Islet of Langerhans (tissue), 1 donor: Measurements from ENCODE around the gene PDE2A.
A peak's percentile ranks its signal among the peaks of the same experiment; 100 is the strongest.

ENCODE experiments used
- FAIRE-seq: peaks from one replicate; lab custom pipeline; 2011; peaks lifted over from hg19 to GRCh38; lab: Jason Lieb, UNC

Gene PDE2A

GRCh38 chr11:72673943-72674828 is at the start of gene PDE2A:
TSS of gene PDE2A (minus strand) at chr11:72674422. CDS start at chr11:72674207, 215 bp downstream.
- FAIRE-seq = no peak

GRCh38 chr11:72723508-72723907 is 49.3 kb upstream of the PDE2A start:
- FAIRE-seq = no peak

DNA sequence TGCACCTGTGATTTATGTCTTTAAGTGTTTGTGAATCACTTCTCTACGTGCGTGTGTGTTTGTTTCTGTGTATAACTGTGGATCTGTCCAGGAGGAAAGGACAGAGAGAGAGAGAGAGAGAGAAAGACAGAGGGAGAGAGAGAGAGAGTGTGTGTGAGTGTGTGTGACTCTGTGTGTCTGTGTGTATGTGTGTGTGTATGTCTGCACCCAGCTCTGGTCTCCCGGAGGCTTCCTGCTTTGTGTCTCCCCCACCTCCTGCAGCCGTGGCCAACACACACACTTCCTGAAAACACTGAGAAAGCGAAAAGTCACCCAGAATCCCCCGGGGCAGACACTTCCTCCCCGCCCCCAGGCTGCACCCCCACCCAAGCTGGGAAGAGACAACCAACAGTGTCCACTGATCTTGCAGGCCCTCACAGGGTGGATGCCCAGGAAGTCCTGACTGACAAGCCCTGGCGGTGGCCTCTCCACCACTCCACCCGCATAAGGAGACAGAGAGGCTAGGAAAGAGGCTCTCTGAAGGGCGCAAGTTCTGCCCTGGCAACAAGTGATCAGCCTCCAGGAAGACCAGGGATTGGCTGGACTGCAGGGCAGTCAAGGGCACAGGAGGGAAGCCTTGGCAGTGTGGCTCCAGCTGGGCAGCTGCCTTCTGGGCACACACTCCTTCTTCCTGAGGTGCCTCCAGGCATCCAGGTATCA is 48.0 kb upstream of the PDE2A start:
- no peak for FAIRE-seq

DNA sequence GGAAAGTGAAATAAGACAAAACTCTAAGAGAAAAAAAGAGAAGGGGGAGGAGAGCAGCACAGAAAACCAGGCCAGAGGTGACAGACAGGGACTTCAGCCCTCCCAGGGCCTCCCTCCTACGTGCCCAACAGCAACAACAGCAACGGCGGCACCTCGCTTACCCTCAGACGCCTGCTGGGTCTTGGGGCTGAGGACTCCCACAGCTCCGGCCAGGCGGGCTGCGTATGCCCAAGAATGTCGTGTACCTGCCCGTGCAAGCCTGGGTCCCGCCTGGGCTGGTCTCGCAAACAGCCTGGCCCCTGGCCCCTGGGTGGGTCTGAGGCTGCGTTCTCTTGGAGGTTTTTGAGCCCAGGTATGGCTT is 47.4 kb upstream of the PDE2A start:
- no peak for FAIRE-seq

DNA sequence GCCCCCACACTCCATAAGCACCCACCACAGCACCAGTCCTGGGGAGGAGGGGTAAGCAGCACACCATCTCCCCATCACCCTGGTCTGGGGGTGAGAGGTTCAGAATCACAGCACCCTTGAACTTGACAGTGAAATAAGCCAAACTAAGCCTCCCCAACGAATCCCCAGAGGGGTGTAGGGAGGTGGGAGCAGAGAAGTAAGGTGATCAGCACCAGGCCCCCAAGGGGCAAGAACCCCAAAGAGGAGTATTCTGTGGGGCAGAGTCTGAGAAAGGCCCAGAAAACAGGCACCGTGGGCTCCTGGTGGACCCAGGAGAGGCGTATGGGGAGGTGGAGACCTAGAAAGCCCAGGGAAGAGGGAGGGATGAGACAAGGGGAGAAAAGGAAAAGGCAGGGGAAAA is 47.1 kb upstream of the PDE2A start:
- FAIRE-seq = no peak

GRCh38 chr11:72720784-72721183 is 46.6 kb upstream of the PDE2A start:
- FAIRE-seq = no peak

DNA sequence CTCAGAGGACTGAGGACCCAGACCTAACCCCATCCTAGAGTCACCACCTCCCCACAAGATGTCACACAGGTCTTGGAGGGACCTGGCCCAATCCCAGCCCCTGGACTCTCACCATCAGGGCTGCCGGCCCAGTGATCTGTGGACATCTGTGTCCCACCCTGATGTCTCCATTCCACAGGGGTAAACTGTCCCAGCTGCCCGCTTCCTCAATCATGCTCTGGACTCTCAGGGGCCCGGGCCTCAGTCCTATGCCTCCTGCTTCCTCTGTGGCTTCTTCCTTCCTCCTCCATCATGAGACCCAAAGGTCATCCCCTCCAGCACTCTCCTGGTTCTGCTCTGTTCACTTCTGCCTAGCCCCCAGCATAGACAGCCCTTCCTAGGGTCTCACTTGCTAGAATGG is 45.8 kb upstream of the PDE2A start:
- no peak for FAIRE-seq

GRCh38 chr11:72719551-72719950 is 45.3 kb upstream of the PDE2A start:
- no peak for FAIRE-seq

DNA sequence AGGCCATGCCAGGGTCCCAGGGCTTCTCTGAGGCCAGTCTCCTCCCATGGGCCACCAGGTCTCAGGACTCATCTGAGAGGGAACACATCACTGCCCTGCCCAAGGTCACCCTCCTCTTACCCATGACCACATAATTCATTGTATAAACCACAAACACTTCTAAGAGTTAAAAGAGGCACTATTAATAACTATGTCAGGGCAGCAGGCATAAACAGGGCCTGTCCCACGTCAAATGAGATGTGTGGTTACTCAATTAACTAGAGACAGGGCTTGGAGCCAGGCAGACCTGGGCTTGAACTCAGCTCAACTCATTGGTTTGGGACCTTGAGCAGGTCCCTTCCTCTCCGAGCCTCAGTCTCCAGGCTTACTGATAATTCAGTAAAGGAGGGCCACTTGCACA is 44.9 kb upstream of the PDE2A start:
- no peak for FAIRE-seq

DNA sequence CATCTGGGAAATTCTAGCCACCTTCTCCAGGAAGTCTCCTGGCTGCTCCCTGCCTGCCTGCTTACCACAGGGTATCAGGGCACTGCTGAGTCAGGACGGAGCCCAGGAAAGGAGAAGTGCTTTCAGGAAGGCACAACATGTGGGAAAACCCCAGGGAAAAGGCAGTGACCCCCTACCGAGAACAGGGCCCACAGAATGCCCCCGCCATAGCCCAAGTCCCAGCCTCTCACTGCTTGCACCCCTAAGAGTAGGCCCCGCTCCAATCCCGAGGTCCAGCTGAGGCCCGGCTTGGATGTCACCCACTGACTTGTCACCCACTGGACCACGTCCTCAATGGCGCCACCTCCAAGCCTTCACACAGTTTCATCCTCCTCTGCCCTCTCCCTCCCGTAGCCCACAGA is 43.9 kb upstream of the PDE2A start:
- no peak for FAIRE-seq

DNA sequence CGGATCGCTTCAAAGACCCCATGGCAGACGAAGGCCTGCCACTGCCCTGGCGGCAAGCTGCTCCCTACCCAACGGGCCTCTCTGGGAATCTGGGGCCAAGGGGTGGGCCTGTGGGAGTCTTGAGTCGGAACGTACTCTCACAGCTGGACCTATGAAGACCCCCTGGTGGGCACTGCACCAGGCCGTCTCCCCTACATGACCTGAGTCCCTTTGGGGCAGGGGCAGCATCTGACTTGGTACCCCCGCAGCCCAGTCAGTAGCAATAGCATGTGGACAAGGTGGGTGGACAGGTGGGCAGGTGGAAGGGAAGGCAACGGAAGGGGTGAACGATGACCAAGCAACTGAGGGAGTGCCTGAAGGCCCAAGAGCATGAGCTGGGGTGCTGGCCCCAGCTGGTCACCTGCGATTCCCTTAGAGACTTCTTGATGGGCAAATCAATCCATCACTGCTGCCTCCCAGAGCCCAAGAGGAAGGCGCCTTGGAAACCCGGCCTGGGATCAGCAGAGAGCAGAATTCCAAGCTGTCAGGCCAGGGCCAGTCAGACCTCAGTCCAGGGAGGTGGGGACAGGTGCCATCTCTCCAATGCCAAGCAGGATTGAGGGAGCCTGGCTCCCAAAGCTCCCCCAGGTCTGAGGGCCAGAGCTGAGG is 42.7 kb upstream of the PDE2A start:
- no peak for FAIRE-seq

- FAIRE-seq = peak; percentile 89
These were observed 42.1 kb upstream of the PDE2A start for GRCh38 chr11:72716290-72716689.

- FAIRE-seq = no peak
These were observed 38.6 kb upstream of the PDE2A start for GRCh38 chr11:72712841-72713240.

DNA sequence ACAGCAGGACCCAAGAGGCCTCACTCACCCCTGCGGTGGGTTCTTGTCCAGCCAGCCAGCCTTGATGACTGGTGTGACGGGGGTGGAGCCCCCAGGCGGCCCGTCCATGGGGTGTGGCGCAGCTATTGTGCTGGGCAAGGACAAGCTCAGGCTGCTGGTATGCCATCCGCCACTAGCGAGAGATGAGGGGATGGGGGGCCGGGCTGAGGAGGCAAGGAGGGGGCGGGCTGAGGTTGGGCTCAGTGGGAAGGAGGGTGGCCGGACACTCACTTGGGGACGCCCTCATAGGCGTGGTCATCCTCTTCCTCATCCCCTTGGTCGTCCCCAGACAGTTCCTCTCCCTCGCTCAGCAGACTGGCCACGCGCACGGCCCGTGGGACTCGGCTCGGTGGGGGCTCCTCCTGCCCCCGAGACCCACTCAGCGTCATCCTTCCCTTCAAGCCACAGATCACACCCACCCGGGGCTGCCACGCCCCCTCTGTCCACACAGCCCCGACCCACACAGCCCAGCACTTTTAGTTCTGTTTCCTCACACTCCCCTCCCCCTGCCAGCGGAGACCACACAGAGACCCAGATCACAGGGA is 38.0 kb upstream of the PDE2A start:
- FAIRE-seq = no peak

DNA sequence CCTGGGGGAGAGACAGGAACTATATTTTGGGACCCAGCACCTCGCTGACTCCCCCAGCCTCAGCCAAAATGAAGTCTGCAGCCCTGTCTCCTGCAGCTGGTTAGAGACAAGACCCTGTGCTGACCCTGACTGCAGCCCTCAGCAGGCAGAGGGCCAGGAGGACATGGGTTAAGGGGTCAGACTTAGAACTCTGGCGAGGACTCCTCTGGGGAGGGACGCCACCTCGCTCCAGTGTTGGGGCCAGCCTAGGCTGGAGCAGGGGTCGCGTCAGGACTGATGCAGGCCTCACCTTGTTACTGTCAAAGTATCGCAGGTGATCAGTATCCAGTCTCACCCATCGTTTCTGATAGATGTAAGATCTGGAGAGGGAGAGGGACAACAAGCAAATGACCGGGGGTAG is 36.9 kb upstream of the PDE2A start:
- FAIRE-seq = no peak

GRCh38 chr11:72710278-72710677 is 36.1 kb upstream of the PDE2A start:
- no peak for FAIRE-seq

DNA sequence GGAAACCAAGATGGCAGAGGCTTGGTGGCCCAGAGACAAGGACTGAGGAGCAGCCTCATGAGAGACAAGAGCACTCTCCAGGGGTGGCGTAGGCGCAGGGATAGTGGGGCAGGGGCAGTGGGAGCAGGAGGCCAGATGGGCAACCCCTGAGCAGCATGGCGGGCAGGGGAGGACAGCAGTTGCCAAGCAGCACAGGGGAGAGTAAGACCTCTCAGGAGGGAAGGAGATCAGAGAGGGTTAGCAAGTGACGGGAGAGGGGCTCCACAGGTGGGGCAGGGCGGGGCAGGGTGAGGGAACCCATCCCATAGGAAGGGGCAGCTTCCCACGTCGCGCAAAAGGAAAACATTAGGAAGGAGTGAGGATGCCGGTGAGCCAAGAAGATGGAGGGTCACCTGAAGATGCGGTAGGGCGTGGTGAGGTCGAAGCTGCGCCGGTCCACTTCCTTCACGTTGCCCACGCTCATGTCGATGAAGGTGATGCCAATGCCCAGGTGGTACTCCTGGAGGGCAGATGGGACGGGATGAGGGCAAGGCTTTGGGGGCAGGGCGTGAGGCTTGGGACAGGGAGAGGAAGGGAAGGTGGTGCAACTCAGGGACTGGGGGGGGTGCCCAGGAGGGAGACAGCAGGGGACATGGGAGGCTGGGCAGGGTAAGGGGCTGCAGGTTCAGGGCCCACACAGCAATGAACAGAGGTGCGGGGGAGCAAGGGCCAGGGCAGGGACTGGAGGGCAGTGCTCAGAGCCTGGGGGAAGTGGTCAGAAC is 35.4 kb upstream of the PDE2A start:
- no peak for FAIRE-seq

DNA sequence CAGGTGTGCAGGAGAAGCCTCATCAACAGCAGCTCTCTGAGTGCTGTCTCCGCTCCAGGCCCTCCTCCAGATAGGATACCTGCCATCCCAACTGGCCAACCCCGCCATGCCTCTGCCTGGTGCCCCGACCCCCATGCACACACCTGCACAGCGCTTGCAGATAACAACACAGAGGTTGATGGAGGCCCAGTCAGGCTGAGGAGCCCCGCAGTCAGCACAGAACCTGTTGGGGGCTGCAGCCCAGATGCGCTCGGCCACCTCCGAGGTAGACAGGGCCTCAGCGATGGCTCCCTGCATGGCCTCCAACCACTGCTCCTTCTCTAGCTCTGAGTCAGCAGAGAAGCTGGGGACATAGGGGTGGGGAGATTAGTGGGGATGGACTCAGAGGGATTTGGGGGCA is 32.8 kb upstream of the PDE2A start:
- no peak for FAIRE-seq

GRCh38 chr11:72706579-72706978 is 32.4 kb upstream of the PDE2A start:
- FAIRE-seq = no peak

DNA sequence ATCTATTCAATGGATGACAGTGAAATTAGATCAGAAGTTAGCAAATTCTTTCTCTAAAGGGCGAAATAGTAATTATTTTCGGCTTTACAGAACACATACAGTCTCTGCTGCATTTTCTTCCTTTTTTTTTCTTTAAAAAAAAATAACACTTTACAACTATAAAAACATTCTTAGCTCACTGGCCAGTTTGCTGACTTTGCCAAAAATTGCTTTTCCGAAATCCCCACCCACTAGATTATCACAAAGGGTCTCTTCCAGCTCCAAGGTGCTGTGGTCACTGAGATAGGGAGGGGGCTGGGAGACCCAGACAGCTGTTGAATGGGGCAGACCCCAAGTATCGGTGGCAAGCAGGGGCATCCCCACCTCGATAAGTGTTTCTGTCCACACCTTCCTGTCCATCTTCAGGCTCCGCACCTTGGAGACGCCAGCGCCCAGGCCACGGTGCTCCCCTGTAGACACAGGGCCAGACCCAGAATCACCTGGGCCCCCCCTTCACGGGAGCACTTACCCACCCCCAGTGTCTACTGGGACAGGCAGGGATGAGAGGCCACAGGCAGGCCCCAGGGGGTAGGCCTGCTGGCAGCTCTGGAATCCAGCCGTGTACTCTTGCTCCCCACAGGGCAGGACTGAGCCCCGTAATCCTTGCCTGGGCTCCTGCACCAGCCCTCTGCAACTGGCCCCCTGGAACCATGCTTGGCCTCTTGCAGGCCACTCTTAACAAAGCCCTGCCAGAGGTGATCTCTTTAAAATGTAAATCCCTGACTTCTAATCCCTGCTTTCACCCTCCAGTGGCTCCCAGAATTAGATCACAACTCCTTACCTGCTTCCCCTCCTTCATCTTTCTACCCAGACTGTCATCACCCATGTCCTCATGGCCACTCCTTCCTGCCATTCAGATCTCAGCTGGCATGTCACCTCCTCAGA is 31.5 kb upstream of the PDE2A start:
- no peak for FAIRE-seq

GRCh38 chr11:72704783-72705265 is 30.6 kb upstream of the PDE2A start:
- FAIRE-seq = no peak
